DMS53 treated with DMSO at 0.1 percent for 48 hours (cell line): ENCODE data around the gene XPC.

ENCODE experiments used
- DNase-seq: peaks from one replicate; lab custom pipeline; 2025; ENCODE audit not compliant: unreplicated experiment; lab: John Stamatoyannopoulos, UW

Gene XPC

DNA sequence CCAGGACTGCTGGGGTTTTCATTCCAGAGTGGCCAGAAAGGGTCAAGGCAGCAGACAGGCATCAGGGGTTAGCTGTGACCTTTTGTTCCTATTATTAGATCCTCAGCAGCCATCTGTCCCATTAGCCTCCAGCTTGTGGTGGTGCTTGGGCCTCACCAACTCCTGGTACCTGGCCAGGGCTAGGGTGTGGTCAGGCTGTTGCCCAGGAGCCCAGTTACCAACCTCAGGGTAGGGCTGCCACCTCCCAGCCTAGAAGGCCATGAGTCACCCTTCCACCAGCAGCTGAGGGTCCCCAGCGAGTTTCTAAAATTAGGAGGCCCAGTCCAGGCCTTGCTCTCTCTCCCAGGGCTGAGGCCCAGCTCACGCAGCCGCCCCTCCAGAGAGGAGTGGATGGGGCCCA, 41.4 kb downstream of the XPC start:
- no peak for DNase-seq

GRCh38 chr3:14135581-14135980, 42.8 kb downstream of the XPC start:
- DNase-seq, result no peak

GRCh38 chr3:14134291-14134690, 44.1 kb downstream of the XPC start:
- no peak for DNase-seq

- no peak for DNase-seq
Observed at GRCh38 chr3:14133876-14134275, 44.5 kb downstream of the XPC start.

- no peak for DNase-seq
Observed at GRCh38 chr3:14133188-14133800, 45.1 kb downstream of the XPC start.

GRCh38 chr3:14132689-14133088, 45.7 kb downstream of the XPC start:
- no peak for DNase-seq

DNA sequence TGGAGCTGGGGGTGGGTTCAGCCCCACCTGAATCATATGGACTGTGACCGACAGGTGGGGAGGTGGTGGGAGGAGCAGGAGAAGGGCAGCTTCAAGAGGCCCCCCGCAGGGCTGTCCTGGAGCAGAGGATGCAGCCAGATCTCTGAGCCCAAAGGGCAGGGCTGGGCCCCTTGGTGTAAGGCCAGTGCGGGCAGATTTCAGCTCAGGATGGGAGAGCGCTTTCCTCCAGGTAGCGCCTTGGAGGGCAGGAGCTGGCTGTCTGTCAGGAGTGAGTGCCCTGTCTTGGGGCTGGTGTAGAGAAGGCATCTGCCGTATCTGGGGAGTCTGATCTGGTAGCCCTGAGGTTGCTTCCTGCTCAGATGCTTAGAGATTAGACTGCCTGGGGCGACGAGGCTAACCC, 46.3 kb downstream of the XPC start:
- DNase-seq, result no peak

DNA sequence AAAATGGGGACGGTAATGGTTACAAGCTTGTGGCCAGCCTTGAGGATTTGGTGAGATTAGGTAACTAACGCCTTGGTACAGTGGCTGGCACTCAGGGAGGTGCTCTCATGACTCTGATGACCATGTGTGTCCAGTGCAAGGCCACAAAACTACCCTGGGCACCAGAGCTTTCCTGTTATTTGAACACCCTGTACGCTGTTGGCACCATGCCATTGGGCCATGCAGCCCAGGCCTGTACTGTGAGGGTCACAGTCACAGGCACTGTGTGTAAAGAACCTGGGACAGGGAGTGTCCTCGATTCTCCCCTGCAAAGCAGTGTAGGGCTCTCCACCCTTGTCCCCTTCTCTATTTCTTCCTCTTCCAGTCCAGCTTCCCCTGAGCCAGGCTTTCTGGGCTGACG, 47.3 kb downstream of the XPC start:
- DNase-seq, result no peak

DNA sequence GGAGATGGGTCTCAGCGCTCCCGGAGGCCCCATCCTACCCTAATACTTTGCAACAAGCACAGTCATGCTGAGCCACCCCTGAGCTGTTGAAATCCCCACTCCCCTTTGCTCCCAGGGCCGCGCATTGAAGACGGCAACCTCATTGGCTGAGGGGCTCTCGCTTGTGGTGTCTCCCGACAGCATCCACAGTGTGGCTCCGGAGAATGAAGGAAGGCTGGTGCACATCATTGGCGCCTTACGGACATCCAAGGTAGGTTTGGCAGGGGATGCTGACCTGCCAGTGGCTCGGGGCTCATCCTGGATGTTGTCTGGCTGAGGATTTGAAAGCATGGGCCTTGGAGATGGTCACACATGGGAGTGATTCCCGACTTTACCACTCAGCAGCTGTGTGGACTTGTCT, 47.7 kb downstream of the XPC start:
- DNase-seq, result no peak

DNA sequence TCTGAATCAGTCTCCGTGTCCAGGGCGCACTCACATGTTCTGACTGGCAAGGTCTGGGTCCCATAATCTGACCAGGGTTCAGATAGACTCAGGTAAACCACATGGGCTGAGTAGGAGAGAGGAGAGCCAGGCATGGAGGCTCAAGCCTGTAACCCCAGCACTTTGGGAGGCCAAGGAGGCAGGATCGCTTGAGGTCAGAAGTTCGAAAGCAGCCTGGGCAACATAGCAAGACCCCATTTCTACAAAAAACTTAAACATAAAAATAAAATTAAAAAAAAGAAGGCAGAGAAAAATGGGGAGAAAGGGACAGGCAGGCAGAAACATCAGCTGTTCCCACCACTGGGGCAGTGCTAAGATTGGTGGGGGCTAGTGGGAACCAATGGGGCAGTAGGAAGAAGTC, 48.2 kb downstream of the XPC start:
- no peak for DNase-seq

- no peak for DNase-seq
Observed at GRCh38 chr3:14129296-14129695, 49.1 kb downstream of the XPC start.

DNA sequence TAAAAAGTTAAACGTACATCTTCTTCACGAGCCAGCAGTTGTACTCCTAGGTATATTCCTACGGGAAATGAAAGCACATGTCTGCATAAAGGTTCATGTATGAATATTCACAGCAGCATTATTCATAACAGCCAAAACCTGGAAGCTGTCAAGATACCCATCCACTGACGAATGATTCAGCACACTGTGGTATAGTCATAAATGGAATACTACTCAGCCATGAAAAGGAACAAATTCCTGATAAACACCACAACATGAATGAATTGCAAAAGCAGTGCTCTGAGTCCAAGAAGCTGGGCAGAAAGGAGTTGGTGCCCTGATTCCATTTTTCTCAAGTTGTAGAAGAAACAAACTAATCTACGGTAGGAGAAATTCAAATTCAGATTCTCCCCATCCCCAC, 49.7 kb downstream of the XPC start:
- no peak for DNase-seq

DNA sequence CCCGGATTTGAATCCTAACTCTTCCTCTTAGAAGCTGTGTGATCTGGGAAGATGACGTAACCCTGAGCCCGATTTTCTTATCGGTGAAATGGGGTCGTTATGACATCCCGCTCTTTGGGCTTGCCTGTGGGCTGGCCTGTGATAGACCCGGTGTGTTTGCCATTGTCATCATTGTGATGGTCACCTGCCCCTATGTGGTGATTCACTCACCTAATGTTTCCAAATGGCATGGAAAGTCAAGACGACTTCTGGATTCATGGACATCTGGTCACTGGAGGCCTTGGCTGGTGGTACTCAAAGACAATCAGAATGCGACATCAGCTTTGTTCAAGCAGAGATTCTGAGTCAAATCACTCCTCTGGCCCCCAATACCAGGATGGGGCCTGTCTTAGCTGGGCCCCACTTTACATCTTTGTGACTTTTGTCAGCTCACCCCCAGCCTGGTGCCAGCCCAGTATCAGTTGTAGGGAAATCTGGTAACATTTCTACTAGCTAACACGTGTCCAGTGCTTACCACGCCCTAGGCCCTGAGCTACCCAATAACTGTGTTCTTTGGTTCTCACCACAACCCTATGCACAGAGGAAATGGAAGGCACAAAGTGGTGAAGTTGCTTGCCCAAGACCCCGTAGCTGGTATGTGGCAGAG, 50.8 kb downstream of the XPC start:
- DNase-seq, result no peak

- no peak for DNase-seq
Observed at GRCh38 chr3:14126887-14127505, 51.4 kb downstream of the XPC start.

GRCh38 chr3:14126017-14126886, 52.1 kb downstream of the XPC start:
- no peak for DNase-seq

DNA sequence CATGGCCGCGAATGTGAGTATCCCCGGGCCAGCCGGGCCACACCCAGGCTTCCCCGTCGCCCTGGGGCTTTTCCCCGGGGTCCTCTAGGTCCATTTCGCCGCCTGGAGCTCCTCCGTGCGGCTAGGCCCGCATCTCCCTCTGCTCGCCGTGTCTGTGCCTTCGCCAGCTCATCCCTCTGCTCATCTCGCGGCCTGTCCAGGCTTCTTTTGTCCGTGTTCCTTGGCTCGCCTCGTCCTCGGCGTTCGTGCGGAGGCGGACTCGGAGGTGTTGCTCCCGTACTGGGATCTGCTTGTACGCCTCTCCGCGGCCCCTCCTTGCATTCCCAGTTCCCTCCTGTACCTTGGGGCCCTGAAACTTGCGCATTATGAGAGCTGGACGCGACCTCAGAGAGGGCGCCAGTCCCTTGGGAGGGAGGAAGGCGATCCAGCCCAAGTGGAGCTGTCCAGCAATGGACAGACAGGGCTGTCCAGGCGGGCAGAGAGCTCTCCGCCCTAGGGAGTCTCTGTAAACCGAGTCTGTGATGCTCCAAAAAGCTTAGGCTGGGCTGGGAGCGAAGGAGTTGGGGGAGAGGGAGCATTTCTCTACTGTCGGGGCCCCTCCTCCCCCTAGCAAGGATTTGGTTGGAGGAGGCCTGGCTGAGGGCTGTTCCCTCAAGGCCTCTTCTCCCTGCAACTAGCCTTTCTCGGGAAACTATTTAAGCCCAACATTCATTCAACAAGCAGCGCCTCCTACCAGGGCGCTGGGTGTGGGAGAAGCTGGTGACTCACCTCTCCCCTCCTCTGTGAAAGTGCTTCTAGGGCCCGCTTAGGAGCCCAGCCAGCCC, 53.0 kb downstream of the XPC start:
- DNase-seq, result peak; percentile 7

DNA sequence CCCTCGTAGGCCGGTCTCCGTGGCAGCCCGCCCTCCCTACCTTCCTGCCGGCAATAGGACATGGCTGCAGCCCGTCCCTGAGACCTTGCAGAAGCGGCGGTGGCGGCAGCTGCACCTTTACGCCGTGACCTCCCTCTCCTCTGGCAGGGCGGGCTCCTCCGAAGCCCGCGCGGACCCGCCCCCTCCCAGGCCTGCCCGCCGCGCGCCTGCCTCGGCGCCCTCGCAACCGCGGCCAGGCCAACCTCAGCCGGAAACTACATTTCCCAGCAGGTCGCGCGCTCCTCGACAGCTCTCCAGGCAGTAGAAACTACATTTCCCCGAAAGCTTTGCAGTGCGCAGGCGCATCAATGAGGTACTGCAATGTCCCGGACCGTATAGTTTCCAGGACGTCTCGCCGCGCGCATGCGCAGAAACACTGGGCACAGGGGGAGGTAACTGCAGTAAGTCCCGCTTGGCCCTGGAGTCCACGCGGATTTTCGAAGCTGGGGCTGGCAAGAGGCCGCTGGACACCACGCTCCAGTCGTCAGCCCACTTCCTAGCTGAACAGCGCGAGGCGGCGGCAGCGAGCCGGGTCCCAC, 53.7 kb downstream of the XPC start, which contains the start of the genes CHCHD4 and TMEM43:
Gene CHCHD4, minus strand, starts transcription at position 256 of the 578 bp plus-strand sequence. Its CDS starts 194 bp downstream, at position 62.
Gene TMEM43, plus strand, starts transcription at position 438 of the 578 bp plus-strand sequence. CDS start 142 bp downstream, outside the sequence.
- DNase-seq, result peak; percentile 85

GRCh38 chr3:14124223-14124614, 54.2 kb downstream of the XPC start:
- no peak for DNase-seq

DNA sequence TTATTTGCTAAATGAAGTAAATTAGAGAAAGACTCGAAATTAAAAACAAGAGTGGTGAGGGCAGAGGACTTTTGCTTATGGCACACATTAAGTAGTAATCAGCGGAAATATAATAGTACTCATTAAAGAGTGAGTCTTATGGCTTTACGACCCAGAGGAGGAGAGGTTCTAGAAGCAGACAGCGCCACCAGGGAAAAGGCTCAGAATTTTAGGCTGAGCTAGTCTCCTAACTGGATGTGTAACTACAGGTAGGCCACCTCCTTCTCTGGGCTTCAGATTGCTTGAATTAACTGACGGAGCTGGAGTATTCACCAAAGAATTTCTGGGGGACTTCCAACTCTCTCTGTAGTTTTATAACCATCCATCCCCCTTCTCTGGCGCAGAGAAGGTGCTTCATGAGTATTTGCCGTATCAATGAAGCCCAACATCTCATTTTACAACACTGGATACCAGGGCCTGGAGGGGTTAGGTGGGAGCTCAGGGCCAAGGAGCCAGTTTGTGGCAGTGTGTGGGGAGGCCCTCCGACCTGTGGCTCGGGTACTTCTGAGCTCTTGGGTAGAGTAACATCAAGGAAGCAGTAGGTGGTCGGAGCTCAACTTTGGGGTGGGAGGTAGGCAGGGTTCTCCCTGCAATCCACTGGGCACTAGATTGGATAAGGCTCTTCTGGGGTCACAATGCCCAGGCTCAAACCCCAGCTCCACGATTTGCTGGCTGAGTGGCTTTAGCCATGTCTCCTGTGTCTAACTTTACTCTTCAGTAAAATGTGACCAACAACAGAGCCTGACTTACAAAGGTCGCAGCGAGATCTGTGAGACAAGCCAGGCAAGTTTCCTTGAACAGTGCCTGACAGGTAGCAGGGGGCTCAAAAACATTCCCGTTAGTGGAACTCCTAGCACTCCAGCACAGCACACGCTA, 54.8 kb downstream of the XPC start:
- DNase-seq, result no peak
